ENCODE data around the gene SLC7A1. TPM values are rescaled to one million over a fixed set of nuclear protein-coding genes. Genes with fewer than 3 reads are reported as not detected.

SLC7A1 gene
- total and polyA plus RNA-seq, 2 of the 4 experiments (the other 2 are of a cell fraction): 9.7 to 22.3 TPM

GRCh38 chr13:29547153-29547552 lies 48.3 kb downstream of the SLC7A1 start:
- Histone ChIP-seq H3K4me3 (ENCODE audit: insufficient read depth, low read depth, low read length) (no peak overlapping the region), H2BK20ac (ENCODE audit: low read depth, low read length) (no peak overlapping the region), H4K8ac (ENCODE audit: low read depth in 2 of 2, low read length in 2 of 2) (no peak overlapping the region), H3K9me3 (ENCODE audit: control insufficient read depth, insufficient read depth, low read length) (no peaks in the 10 kb centered on the region), H2BK5ac (ENCODE audit: low read depth, low read length, poor library complexity, severe bottlenecking) (no peak overlapping the region), H4K91ac (ENCODE audit: insufficient read depth, low read depth, low read length) (no peak overlapping the region), H2AK5ac (ENCODE audit: low read depth, low read length) (no peak overlapping the region), H2BK15ac (ENCODE audit: low read depth, low read length) (no peak overlapping the region), H4K20me1 (ENCODE audit: insufficient read depth, low read length) (peaks cover 70% of the 10 kb centered on the region), H3K27ac (ENCODE audit: insufficient read depth, low read length) (no peak overlapping the region), H2BK120ac (ENCODE audit: low read depth, low read length) (no peak overlapping the region), H3K4me1 (ENCODE audit: control insufficient read depth, insufficient read depth, low read length) (peaks cover 2% of the 10 kb centered on the region; the same call in 1 of the 2 replicates), H3K18ac (ENCODE audit: low read depth, low read length) (no peak overlapping the region), H3K36me3 (ENCODE audit: control insufficient read depth, insufficient read depth, low read length) (peaks cover 29% of the 10 kb centered on the region), H3K9ac (ENCODE audit: low read depth, low read length) (no peak overlapping the region), H3K56ac (ENCODE audit: extremely low read depth, insufficient read depth, low read length) (no peak overlapping the region), H3K14ac (replicated peaks; ENCODE audit: low read depth, low read length) (no peak overlapping the region), H3K9me1 (ENCODE audit: insufficient read depth, low read length) (peaks cover 24% of the 10 kb centered on the region), H2AFZ (replicated peaks; ENCODE audit: low read length, poor library complexity) (no peak overlapping the region), H4K5ac (ENCODE audit: low read depth, low read length) (no peak overlapping the region), H3K79me1 (ENCODE audit: low read depth in 1 of 2, low read length in 2 of 2) (peaks cover 49 to 98% of the 10 kb centered on the region in 2 experiments), H3K4me2 (ENCODE audit: low read depth, low read length) (no peak overlapping the region), H2AK9ac (replicated peaks; ENCODE audit: low read depth, low read length, poor library complexity) (no peak overlapping the region), H3K23ac (ENCODE audit: low read depth, low read length) (no peak overlapping the region), H3K27me3 (ENCODE audit: control insufficient read depth, insufficient read depth, low read length) (no peaks in the 10 kb centered on the region), H3K4ac (ENCODE audit: low read depth, low read length) (no peak overlapping the region)
- intact Hi-C loops (cut with micrococcal nuclease): no loop called here
- dilution Hi-C loops (cut with HindIII; ENCODE audit: low sequenced_read_pairs, unreplicated experiment): no loop called here
- BruUV-seq (replicated peaks): no TSS peak
- no peak for ATAC-seq (ENCODE audit: low read depth)
- no CpG with 5 or more reads among the region's 7 CpGs for WGBS, 2 experiments (ENCODE audit: extremely low coverage in 2 of 2, insufficient read length in 1 of 2)
- ChIA-PET CTCF (no interaction called here), POLR2A (ENCODE audit: unreplicated experiment) (no interaction called here)
- peak; percentile 27 for DNase-seq
- no peak for TF ChIP-seq MAZ (IDR thresholded peaks at IDR 0.05; ENCODE audit: borderline replicate concordance, low read depth, low read length)
- in situ Hi-C loops (cut with MboI; ENCODE audit: low sequenced_read_pairs): no loop called here
